Heart left ventricle (tissue), 16 donors: ENCODE measurements around the gene STPG2. TPM values are rescaled to one million over a fixed set of nuclear protein-coding genes. Genes with fewer than 3 reads are reported as not detected.

Experiments
- ATAC-seq, 4 donors: fragments of 200-7000 bp; cut with Tn5 transposase; one replicate each; pipeline ENCODE4 v1.9.1; 2020 to 2022; ENCODE audit warnings: moderate library complexity in 4 of 4, mild to moderate bottlenecking in 3 of 4, moderate number of reproducible peaks in 1 of 4
- DNase-seq, 5 donors: peaks; one replicate each; pipeline ENCODE4 v3.0.0-alpha.2; 2020
- H3K27ac ChIP-seq, 12 donors: fragments of 200-600 bp; sonication (generic) in 4 of 12; one replicate each; pipeline versions ENCODE4 v1.5.0 to v1.8.0; 2016 to 2022; ENCODE audit warnings: mild to moderate bottlenecking in 2 of 12
- H3K27me3 ChIP-seq, 9 donors: fragments of 200-600 bp; sonication (generic) in 2 of 9; one replicate each; pipeline versions ENCODE4 v1.5.1 to v1.8.0; 2016 to 2022; ENCODE audit warnings: mild to moderate bottlenecking in 3 of 9
- H3K36me3 ChIP-seq, 9 donors: fragments of 200-600 bp; sonication (generic) in 2 of 9; one replicate each; pipeline versions ENCODE4 v1.5.0 to v1.8.0; 2018 to 2022; ENCODE audit warnings: mild to moderate bottlenecking in 2 of 9
- H3K4me1 ChIP-seq, 12 donors: fragments of 200-600 bp; sonication (generic) in 4 of 12; one replicate each; pipeline versions ENCODE4 v1.5.0 to v1.8.0; 2016 to 2022; ENCODE audit warnings: mild to moderate bottlenecking in 3 of 12
- H3K4me3 ChIP-seq, 12 donors: fragments of 200-600 bp; sonication (generic) in 4 of 12; one replicate each; pipeline versions ENCODE4 v1.5.0 to v1.8.0; 2017 to 2022; ENCODE audit warnings: mild to moderate bottlenecking in 9 of 12, moderate library complexity in 4 of 12
- H3K9me3 ChIP-seq, 12 donors: fragments of 200-600 bp; sonication (generic) in 4 of 12; one replicate each; pipeline versions ENCODE4 v1.5.0 to v1.8.0; 2016 to 2022; ENCODE audit warnings: mild to moderate bottlenecking in 1 of 12
- POLR2A ChIP-seq, 2 donors: fragments of 450-650 bp; IDR thresholded peaks; one replicate each; pipeline ENCODE4 v1.6.1; 2017; ENCODE audit warnings: antibody characterized with exemption in 2 of 2, mild to moderate bottlenecking in 2 of 2, moderate library complexity in 2 of 2
- WGBS, 4 donors: extraction: QIAGEN DNeasy Blood & Tissue Kit in 2 of 4; methylation state at CpG; one replicate each; pipeline versions ENCODE4 v1.1.5 to v1.1.7; 2013 to 2018; 5-methylcytosine and 5-hydroxymethylcytosine counted together
- intact Hi-C, 10 donors: fragments of 100-400 bp; cut with DNase I; formaldehyde crosslinking; loops; one replicate each; pipeline versions ENCODE4 v1.11.1 to v1.14.2; 2022
- polyA plus RNA-seq, 2 donors: library from polyadenylated mRNA; stranded (reverse); fragments of 200-250 nt; gene quantifications; one replicate each; pipeline ENCODE4 v1.2.3, GENCODE V29; 2013
- total RNA-seq, 9 donors: library from RNA; depleted of rRNA in 2 of 9; stranded (reverse); fragments of >200 nt in 2 of 9; fragmentation: NEBNext Ultra II Directional in 3 of 9; extraction: Animal tissue kit (Norgen Biotek cat#: 25700) in 3 of 9; gene quantifications; one replicate each; pipeline versions ENCODE4 v1.1.0 to v1.2.4, GENCODE V29; 2016 to 2023
- TF ChIP-seq, protein P1 (sequence below), 12 donors: fragments of 200-600 bp; sonication (generic) in 4 of 12; IDR thresholded peaks; one replicate each; pipeline versions ENCODE4 v1.5.0 to v1.8.0; 2018 to 2022; ENCODE audit warnings: antibody characterized with exemption in 12 of 12, mild to moderate bottlenecking in 5 of 12
- donor health status: ischemic (EF 13 %, LVEDD 7.1; RV severe dilation, severe dysfunction).
- donor health status: healthy with polysubstance abuse.
- donor health status: DM: no; HTN: yes; CAD: no.
- donor health status: DM: no; HTN: no; CAD: no.
- donor health status: ischemic (EF 25% LVEDD 6.9; RV normal size, moderate dysfunction).
- donor health status: ischemic (EF 25% LVEDD 5.7; RV mildly dilated, moderate dysfunction).
- donor health status: healthy.
- donor health status: DM: yes; HTN: yes; CAD: no.
- donor health status: ischemic (EF 35%, LVEDD 5.7; RV mildly dilated, moderate dysfunction).
- donor health status: nonischemic (EF 11% LVEDD 7.7; RV severe dilation, severe dysfunction).
- donor health status: DM: yes; HTN: yes; CAD: no.
- donor health status: PGD.
- donor health status: ischemic (EF 29% LVEDD 5.4; RV normal size, mild dysfunction).
- donor health status: nonischemic (EF 23%, LVEDD 6.1; RV moderate dilation, normal function).

STPG2 gene
- total and polyA plus RNA-seq, 11 donors: 0.16 to 0.71 (median 0.32) TPM; not detected in 4

GRCh38 chr4:97665553-97665952 is 477.7 kb downstream of the STPG2 start:
- Histone ChIP-seq H3K27me3 (no peaks in the 10 kb centered on the region), H3K4me3 (no peak overlapping the region), H3K27ac (no peak overlapping the region), H3K4me1 (no peaks in the 10 kb centered on the region), H3K36me3 (no peaks in the 10 kb centered on the region), H3K9me3 (peaks cover 0 to 8% (median 0%) of the 10 kb centered on the region in 12 donors)
- TF ChIP-seq, protein P1, sequence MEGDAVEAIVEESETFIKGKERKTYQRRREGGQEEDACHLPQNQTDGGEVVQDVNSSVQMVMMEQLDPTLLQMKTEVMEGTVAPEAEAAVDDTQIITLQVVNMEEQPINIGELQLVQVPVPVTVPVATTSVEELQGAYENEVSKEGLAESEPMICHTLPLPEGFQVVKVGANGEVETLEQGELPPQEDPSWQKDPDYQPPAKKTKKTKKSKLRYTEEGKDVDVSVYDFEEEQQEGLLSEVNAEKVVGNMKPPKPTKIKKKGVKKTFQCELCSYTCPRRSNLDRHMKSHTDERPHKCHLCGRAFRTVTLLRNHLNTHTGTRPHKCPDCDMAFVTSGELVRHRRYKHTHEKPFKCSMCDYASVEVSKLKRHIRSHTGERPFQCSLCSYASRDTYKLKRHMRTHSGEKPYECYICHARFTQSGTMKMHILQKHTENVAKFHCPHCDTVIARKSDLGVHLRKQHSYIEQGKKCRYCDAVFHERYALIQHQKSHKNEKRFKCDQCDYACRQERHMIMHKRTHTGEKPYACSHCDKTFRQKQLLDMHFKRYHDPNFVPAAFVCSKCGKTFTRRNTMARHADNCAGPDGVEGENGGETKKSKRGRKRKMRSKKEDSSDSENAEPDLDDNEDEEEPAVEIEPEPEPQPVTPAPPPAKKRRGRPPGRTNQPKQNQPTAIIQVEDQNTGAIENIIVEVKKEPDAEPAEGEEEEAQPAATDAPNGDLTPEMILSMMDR (IDR thresholded peaks at IDR 0.05): no peak
- TF ChIP-seq POLR2A (IDR thresholded peaks at IDR 0.05): no peak
- DNase-seq: no peak
- 69 to 81% (median 76%) methylated on average over 3 to 4 of the region's 4 CpGs for WGBS, 4 donors
- ATAC-seq: no peak
- intact Hi-C loops: no loop called here

DNA sequence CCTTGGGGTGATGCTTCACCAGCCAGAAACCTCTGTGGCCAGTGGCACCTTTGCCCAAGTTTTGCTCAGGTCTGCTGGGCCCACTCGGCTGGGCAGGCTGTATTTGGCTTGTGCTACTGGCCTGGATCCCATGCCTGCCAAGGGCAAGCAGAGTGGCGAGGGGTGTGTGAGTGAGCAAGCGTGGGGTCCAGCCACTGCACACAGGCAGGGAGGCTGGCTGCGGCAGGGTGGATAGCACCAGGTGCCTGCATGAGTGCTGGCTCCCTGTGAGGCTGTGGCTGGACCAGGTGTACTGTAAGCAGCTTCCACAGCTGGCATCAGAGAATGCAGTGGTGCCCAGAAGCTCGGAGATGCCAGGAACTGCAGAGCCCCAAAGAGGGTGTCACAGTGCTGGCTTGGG is 478.5 kb downstream of the STPG2 start:
- peaks cover 0 to 8% (median 0%) of the 10 kb centered on the region in 12 donors for H3K9me3 ChIP-seq
- TF ChIP-seq POLR2A (IDR thresholded peaks at IDR 0.05): no peak
- TF ChIP-seq, protein P1 (IDR thresholded peaks at IDR 0.05): no peak
- no peak overlapping the region for H3K4me3 ChIP-seq
- no peak for DNase-seq
- no peaks in the 10 kb centered on the region for H3K4me1 ChIP-seq
- WGBS, 4 donors: 77 to 89% (median 85%) methylated on average over 3 to 5 of the region's 5 CpGs
- no peaks in the 10 kb centered on the region for H3K27me3 ChIP-seq
- H3K27ac ChIP-seq: no peak overlapping the region
- intact Hi-C loops: no loop called here
- no peaks in the 10 kb centered on the region for H3K36me3 ChIP-seq
- ATAC-seq: no peak

DNA sequence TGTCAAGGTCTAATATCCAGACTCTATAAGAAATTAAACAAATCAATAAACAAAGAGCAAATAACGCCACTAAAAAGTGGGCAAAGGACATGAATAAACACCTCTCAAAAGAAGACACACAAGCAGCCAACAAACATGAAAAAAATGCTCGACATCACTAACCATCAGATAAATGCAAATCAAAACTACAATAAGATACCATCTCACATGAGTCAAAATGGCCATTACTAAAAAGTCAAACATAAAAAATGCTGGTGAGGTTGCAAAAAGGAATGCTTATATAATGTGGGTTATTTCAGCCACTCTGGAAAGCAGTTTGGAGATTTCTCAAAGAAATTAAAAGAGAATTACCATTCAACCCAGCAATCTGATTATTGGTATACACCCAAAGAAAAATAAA is 481.1 kb downstream of the STPG2 start:
- TF ChIP-seq, protein P1 (IDR thresholded peaks at IDR 0.05): no peak
- TF ChIP-seq POLR2A (IDR thresholded peaks at IDR 0.05): no peak
- H3K4me1 ChIP-seq: no peaks in the 10 kb centered on the region
- H3K4me3 ChIP-seq: no peak overlapping the region
- no peak for DNase-seq
- WGBS, 4 donors: 68 to 79% (median 74%) methylated on average over 2 of the region's 2 CpGs
- intact Hi-C loops: no loop called here
- H3K36me3 ChIP-seq: no peaks in the 10 kb centered on the region
- peaks cover 0 to 8% (median 0%) of the 10 kb centered on the region in 12 donors for H3K9me3 ChIP-seq
- H3K27ac ChIP-seq: no peak overlapping the region
- no peaks in the 10 kb centered on the region for H3K27me3 ChIP-seq
- ATAC-seq: no peak

- 77 to 88% (median 85%) methylated on average over 3 of the region's 3 CpGs for WGBS, 4 donors
- H3K9me3 ChIP-seq: no peaks in the 10 kb centered on the region
- no peaks in the 10 kb centered on the region for H3K4me1 ChIP-seq
- DNase-seq (no peak), ATAC-seq (no peak)
- H3K27me3 ChIP-seq: no peaks in the 10 kb centered on the region
- intact Hi-C loops: no loop called here
- TF ChIP-seq, protein P1 (IDR thresholded peaks at IDR 0.05): no peak
- TF ChIP-seq POLR2A (IDR thresholded peaks at IDR 0.05): no peak
- no peak overlapping the region for H3K27ac ChIP-seq
- H3K4me3 ChIP-seq: no peak overlapping the region
- no peaks in the 10 kb centered on the region for H3K36me3 ChIP-seq
Measured at GRCh38 chr4:97656044-97656720, 487.1 kb downstream of the STPG2 start.
